GM23338 (cell line): ENCODE data around the gene SNX9. TPM values are rescaled to one million over a fixed set of nuclear protein-coding genes. Genes with fewer than 3 reads are reported as not detected.
A peak's percentile ranks its signal among the peaks of the same experiment; 100 is the strongest.

Experiments used
- ATAC-seq: fragments of 200-7000 bp; cut with Tn5 transposase; 3 replicates; pipeline ENCODE4 v1.9.1; 2020
- DNase-seq: peaks from one replicate; pipeline ENCODE4 v3.0.0-alpha.2; 2015; ENCODE audit warnings: low spot score
- H2AFZ ChIP-seq: fragments of 200-600 bp; sonication (generic); 2 replicates; pipeline ENCODE4 v1.8.0; 2016; ENCODE audit warnings: antibody characterized with exemption, mild to moderate bottlenecking, moderate library complexity
- H3F3A ChIP-seq: fragments of 200-600 bp; sonication (generic); replicated peaks from 2 replicates; pipeline ENCODE4 v1.8.0; 2017; ENCODE audit warnings: antibody characterized with exemption, mixed run types, low read depth
- H3K27ac ChIP-seq: fragments of 200-600 bp; sonication (generic); 2 replicates; pipeline ENCODE4 v1.6.1; 2016; ENCODE audit warnings: low read depth
- H3K27me3 ChIP-seq: fragments of 200-600 bp; sonication (generic); 2 replicates; pipeline ENCODE4 v1.8.0; 2016; ENCODE audit warnings: mild to moderate bottlenecking, mixed run types, moderate library complexity; ENCODE audit not compliant: insufficient read depth
- H3K36me3 ChIP-seq: fragments of 200-600 bp; sonication (generic); 2 replicates; pipeline ENCODE4 v1.8.0; 2016; ENCODE audit warnings: mild to moderate bottlenecking; ENCODE audit not compliant: insufficient read depth
- H3K4me1 ChIP-seq: fragments of 200-600 bp; sonication (generic); 2 replicates; pipeline ENCODE4 v1.8.0; 2016; ENCODE audit warnings: mild to moderate bottlenecking, moderate library complexity; ENCODE audit not compliant: insufficient read depth
- H3K4me2 ChIP-seq: fragments of 200-600 bp; sonication (generic); 2 replicates; pipeline ENCODE4 v1.7.1; 2017; ENCODE audit warnings: mixed run types
- H3K4me3 ChIP-seq: fragments of 200-600 bp; sonication (generic); 2 replicates; pipeline ENCODE4 v1.6.1; 2016; ENCODE audit warnings: mixed run types
- H3K79me2 ChIP-seq: fragments of 200-600 bp; sonication (generic); replicated peaks from 2 replicates; pipeline ENCODE4 v1.8.0; 2017; ENCODE audit warnings: mild to moderate bottlenecking; ENCODE audit not compliant: insufficient read depth
- H3K9me2 ChIP-seq: fragments of 200-600 bp; sonication (generic); 2 replicates; pipeline ENCODE4 v1.8.0; 2017; ENCODE audit not compliant: insufficient read depth
- H4K20me1 ChIP-seq: fragments of 200-600 bp; sonication (generic); replicated peaks from 2 replicates; pipeline ENCODE4 v1.8.0; 2017; ENCODE audit warnings: mild to moderate bottlenecking; ENCODE audit not compliant: insufficient read depth
- H3K27ac Mint-ChIP-seq: 2 replicates; pipeline ENCODE4 v1.8.0; 2020; ENCODE audit warnings: inconsistent platforms, mild to moderate bottlenecking, moderate library complexity, mixed read lengths
- H3K27me3 Mint-ChIP-seq: 3 replicates; pipeline ENCODE4 v1.8.0; 2022; ENCODE audit warnings: low read depth, mild to moderate bottlenecking, moderate library complexity, mixed read lengths, inconsistent platforms; ENCODE audit not compliant: insufficient read depth, poor library complexity
- H3K36me3 Mint-ChIP-seq: 3 replicates; pipeline ENCODE4 v1.8.0; 2021; ENCODE audit warnings: low read depth, mild to moderate bottlenecking, inconsistent platforms, moderate library complexity, mixed read lengths
- H3K4me1 Mint-ChIP-seq: 3 replicates; pipeline ENCODE4 v1.8.0; 2020; ENCODE audit warnings: mild to moderate bottlenecking, inconsistent platforms, mixed read lengths
- H3K4me3 Mint-ChIP-seq: 3 replicates; pipeline ENCODE4 v1.8.0; 2021; ENCODE audit warnings: moderate library complexity, mild to moderate bottlenecking, inconsistent platforms, mixed read lengths
- H3K9me3 Mint-ChIP-seq: 3 replicates; pipeline ENCODE4 v1.8.0; 2020; ENCODE audit warnings: moderate library complexity, mild to moderate bottlenecking, inconsistent platforms, mixed read lengths
- CREB1 ChIP-seq: fragments of 250-450 bp; sonication (Bioruptor Pico); IDR thresholded peaks from 2 replicates; pipeline ENCODE4 v1.5.0; 2020; ENCODE audit warnings: low read depth, mild to moderate bottlenecking, moderate library complexity
- EZH2 ChIP-seq: fragments of 200-600 bp; sonication (generic); IDR thresholded peaks from one replicate; pipeline ENCODE4 v1.8.0; 2017; ENCODE audit warnings: antibody characterized with exemption, mild to moderate bottlenecking, low read depth; ENCODE audit not compliant: unreplicated experiment
- EZH2phosphoT487 ChIP-seq: fragments of 200-600 bp; sonication (generic); IDR thresholded peaks from one replicate; pipeline ENCODE4 v1.8.1; 2018; ENCODE audit warnings: antibody characterized with exemption; ENCODE audit not compliant: unreplicated experiment
- STAT1 ChIP-seq: IDR thresholded peaks from one replicate; pipeline ENCODE4 v1.6.1; 2016; ENCODE audit warnings: antibody characterized with exemption; ENCODE audit not compliant: unreplicated experiment
- ZNF114 ChIP-seq: fragments of 250-450 bp; sonication (Bioruptor Pico); IDR thresholded peaks from 2 replicates; pipeline ENCODE4 v1.5.0; 2020; ENCODE audit warnings: mild to moderate bottlenecking, moderate library complexity
- polyA plus RNA-seq: library from polyadenylated mRNA; unstranded; fragments of >200 nt; fragmentation: Nextera tagmentation; extraction: Ambion mirVana; gene quantifications from 2 replicates; pipeline ENCODE4 v1.2.1, GENCODE V29; 2016
- total RNA-seq: library from RNA; depleted of rRNA; stranded (reverse); fragments of >200 nt; shearing (Covaris generic); gene quantifications from 2 replicates; pipeline ENCODE4 v1.2.3, GENCODE V29; 2014
- TF ChIP-seq, protein P1 (sequence below), 2 experiments: fragments of 200-600 bp in 1 of 2; sonication (generic) in 1 of 2; conservative IDR thresholded peaks; 2 replicates each; pipeline versions ENCODE4 v1.5.1 to v1.6.1; 2016 to 2017; ENCODE audit warnings: antibody characterized with exemption in 2 of 2, low read depth in 2 of 2, mild to moderate bottlenecking in 2 of 2, moderate library complexity in 1 of 2
- TF ChIP-seq, protein P2 (sequence below): IDR thresholded peaks from 2 replicates; pipeline ENCODE4 v1.6.1; 2016; ENCODE audit warnings: antibody characterized with exemption
- TF ChIP-seq, protein P3 (sequence below): fragments of 250-450 bp; sonication (Bioruptor Pico); IDR thresholded peaks from 2 replicates; pipeline ENCODE4 v1.5.0; 2020; ENCODE audit warnings: mild to moderate bottlenecking, moderate library complexity

SNX9 gene
- total and polyA plus RNA-seq, 2 experiments from 2014 or later = 18.4 to 23.3 TPM

DNA sequence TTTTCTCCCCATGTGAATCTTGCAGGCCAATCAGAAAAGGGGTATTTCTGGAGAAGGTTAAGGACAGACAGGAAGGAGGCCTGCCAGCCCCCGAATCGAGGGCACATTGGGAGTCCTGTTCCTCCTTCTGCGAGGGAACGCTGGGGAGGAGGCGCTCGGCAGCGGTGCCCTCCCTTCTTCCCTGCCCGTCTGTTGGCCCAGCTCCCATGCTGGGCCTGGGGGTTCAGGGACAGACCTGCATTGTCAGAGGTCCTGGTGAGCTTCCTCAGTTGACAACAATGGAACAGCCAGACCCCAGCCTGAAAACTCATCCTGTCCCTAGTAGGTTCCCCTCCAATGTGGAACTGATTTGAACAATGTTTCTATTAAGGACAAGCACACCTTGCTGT, 143.5 kb downstream of the SNX9 start:
- ATAC-seq (peak; percentile 20), DNase-seq (no peak)
- no peak overlapping the region for H3K4me3 ChIP-seq
- no peaks in the 10 kb centered on the region; the same call in none of the 2 replicates for H3K4me1 ChIP-seq
- H3K9me3 Mint-ChIP-seq = no peaks in the 10 kb centered on the region
- H3K27me3 ChIP-seq = no peaks in the 10 kb centered on the region
- peaks cover 16% of the 10 kb centered on the region for H3K4me1 Mint-ChIP-seq
- H3K36me3 ChIP-seq = no peaks in the 10 kb centered on the region
- no peaks in the 10 kb centered on the region for H3F3A ChIP-seq
- no peak overlapping the region for H2AFZ ChIP-seq
- no peaks in the 10 kb centered on the region for H4K20me1 ChIP-seq
- no peaks in the 10 kb centered on the region for H3K79me2 ChIP-seq
- H3K4me3 Mint-ChIP-seq = no peak overlapping the region
- H3K27ac Mint-ChIP-seq = no peak overlapping the region
- TF ChIP-seq, protein P1, sequence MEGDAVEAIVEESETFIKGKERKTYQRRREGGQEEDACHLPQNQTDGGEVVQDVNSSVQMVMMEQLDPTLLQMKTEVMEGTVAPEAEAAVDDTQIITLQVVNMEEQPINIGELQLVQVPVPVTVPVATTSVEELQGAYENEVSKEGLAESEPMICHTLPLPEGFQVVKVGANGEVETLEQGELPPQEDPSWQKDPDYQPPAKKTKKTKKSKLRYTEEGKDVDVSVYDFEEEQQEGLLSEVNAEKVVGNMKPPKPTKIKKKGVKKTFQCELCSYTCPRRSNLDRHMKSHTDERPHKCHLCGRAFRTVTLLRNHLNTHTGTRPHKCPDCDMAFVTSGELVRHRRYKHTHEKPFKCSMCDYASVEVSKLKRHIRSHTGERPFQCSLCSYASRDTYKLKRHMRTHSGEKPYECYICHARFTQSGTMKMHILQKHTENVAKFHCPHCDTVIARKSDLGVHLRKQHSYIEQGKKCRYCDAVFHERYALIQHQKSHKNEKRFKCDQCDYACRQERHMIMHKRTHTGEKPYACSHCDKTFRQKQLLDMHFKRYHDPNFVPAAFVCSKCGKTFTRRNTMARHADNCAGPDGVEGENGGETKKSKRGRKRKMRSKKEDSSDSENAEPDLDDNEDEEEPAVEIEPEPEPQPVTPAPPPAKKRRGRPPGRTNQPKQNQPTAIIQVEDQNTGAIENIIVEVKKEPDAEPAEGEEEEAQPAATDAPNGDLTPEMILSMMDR (conservative IDR thresholded peaks at IDR 0.05; ENCODE audit: low read depth in 2 of 2) = no peak
- TF ChIP-seq EZH2phosphoT487 (no peak), STAT1 (no peak), CREB1 (CRISPR knock-in tag) (no peak)
- TF ChIP-seq, protein P2, sequence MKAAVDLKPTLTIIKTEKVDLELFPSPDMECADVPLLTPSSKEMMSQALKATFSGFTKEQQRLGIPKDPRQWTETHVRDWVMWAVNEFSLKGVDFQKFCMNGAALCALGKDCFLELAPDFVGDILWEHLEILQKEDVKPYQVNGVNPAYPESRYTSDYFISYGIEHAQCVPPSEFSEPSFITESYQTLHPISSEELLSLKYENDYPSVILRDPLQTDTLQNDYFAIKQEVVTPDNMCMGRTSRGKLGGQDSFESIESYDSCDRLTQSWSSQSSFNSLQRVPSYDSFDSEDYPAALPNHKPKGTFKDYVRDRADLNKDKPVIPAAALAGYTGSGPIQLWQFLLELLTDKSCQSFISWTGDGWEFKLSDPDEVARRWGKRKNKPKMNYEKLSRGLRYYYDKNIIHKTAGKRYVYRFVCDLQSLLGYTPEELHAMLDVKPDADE = no peak
- no peaks in the 10 kb centered on the region for H3K9me2 ChIP-seq
- no peak overlapping the region for H3K4me2 ChIP-seq
- no peaks in the 10 kb centered on the region for H3K36me3 Mint-ChIP-seq
- peaks cover 10% of the 10 kb centered on the region for H3K27me3 Mint-ChIP-seq
- H3K27ac ChIP-seq = no peak overlapping the region

DNA sequence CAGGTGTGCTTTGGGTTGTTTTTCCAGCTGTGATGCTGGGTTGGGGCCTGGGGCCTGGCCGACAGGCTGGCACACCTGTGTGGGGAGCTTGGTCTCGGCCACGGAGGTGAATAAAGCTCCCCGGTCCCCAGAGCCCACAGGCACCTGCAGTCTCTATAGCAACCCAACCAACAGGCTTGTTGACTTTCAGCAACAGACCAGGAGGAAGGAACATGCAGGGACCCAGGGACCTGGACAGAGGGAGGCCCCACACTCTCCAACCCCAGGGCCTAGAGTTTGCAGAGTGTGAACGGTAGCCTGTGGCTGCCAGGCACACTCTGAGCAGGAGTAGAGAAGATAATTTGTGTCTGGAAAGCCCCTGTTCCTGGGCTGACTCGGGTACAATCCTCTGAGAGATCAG, 144.0 kb downstream of the SNX9 start:
- Histone ChIP-seq H3K4me1 (no peaks in the 10 kb centered on the region; the same call in none of the 2 replicates), H3F3A (no peaks in the 10 kb centered on the region), H3K9me2 (no peaks in the 10 kb centered on the region), H3K27me3 (no peaks in the 10 kb centered on the region), H3K4me3 (no peak overlapping the region), H3K4me2 (no peak overlapping the region), H3K36me3 (no peaks in the 10 kb centered on the region), H4K20me1 (no peaks in the 10 kb centered on the region), H3K79me2 (no peaks in the 10 kb centered on the region), H3K27ac (no peak overlapping the region), H2AFZ (no peak overlapping the region)
- H3K4me1 Mint-ChIP-seq = peaks cover 14% of the 10 kb centered on the region
- H3K36me3 Mint-ChIP-seq = no peaks in the 10 kb centered on the region
- H3K27ac Mint-ChIP-seq = no peak overlapping the region
- DNase-seq (no peak), ATAC-seq (peak; percentile 75)
- no peak overlapping the region for H3K4me3 Mint-ChIP-seq
- H3K9me3 Mint-ChIP-seq = no peaks in the 10 kb centered on the region
- H3K27me3 Mint-ChIP-seq = peaks cover 10% of the 10 kb centered on the region
- TF ChIP-seq, protein P3, sequence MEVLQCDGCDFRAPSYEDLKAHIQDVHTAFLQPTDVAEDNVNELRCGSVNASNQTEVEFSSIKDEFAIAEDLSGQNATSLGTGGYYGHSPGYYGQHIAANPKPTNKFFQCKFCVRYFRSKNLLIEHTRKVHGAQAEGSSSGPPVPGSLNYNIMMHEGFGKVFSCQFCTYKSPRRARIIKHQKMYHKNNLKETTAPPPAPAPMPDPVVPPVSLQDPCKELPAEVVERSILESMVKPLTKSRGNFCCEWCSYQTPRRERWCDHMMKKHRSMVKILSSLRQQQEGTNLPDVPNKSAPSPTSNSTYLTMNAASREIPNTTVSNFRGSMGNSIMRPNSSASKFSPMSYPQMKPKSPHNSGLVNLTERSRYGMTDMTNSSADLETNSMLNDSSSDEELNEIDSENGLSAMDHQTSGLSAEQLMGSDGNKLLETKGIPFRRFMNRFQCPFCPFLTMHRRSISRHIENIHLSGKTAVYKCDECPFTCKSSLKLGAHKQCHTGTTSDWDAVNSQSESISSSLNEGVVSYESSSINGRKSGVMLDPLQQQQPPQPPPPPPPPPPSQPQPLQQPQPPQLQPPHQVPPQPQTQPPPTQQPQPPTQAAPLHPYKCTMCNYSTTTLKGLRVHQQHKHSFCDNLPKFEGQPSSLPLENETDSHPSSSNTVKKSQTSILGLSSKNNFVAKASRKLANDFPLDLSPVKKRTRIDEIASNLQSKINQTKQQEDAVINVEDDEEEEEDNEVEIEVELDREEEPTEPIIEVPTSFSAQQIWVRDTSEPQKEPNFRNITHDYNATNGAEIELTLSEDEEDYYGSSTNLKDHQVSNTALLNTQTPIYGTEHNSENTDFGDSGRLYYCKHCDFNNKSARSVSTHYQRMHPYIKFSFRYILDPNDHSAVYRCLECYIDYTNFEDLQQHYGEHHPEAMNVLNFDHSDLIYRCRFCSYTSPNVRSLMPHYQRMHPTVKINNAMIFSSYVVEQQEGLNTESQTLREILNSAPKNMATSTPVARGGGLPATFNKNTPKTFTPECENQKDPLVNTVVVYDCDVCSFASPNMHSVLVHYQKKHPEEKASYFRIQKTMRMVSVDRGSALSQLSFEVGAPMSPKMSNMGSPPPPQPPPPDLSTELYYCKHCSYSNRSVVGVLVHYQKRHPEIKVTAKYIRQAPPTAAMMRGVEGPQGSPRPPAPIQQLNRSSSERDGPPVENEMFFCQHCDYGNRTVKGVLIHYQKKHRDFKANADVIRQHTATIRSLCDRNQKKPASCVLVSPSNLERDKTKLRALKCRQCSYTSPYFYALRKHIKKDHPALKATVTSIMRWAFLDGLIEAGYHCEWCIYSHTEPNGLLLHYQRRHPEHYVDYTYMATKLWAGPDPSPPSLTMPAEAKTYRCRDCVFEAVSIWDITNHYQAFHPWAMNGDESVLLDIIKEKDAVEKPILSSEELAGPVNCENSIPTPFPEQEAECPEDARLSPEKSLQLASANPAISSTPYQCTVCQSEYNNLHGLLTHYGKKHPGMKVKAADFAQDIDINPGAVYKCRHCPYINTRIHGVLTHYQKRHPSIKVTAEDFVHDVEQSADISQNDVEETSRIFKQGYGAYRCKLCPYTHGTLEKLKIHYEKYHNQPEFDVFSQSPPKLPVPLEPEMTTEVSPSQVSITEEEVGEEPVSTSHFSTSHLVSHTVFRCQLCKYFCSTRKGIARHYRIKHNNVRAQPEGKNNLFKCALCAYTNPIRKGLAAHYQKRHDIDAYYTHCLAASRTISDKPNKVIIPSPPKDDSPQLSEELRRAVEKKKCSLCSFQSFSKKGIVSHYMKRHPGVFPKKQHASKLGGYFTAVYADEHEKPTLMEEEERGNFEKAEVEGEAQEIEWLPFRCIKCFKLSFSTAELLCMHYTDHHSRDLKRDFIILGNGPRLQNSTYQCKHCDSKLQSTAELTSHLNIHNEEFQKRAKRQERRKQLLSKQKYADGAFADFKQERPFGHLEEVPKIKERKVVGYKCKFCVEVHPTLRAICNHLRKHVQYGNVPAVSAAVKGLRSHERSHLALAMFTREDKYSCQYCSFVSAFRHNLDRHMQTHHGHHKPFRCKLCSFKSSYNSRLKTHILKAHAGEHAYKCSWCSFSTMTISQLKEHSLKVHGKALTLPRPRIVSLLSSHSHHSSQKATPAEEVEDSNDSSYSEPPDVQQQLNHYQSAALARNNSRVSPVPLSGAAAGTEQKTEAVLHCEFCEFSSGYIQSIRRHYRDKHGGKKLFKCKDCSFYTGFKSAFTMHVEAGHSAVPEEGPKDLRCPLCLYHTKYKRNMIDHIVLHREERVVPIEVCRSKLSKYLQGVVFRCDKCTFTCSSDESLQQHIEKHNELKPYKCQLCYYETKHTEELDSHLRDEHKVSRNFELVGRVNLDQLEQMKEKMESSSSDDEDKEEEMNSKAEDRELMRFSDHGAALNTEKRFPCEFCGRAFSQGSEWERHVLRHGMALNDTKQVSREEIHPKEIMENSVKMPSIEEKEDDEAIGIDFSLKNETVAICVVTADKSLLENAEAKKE (CRISPR knock-in tag) = no peak
- TF ChIP-seq ZNF114 (CRISPR knock-in tag) = no peak
- TF ChIP-seq CREB1 (CRISPR knock-in tag) = no peak
- TF ChIP-seq, protein P2 = no peak
- TF ChIP-seq EZH2 = no peak
